H1 (cell line): Measurements from ENCODE around the gene CCL7. TPM values are rescaled to one million over a fixed set of nuclear protein-coding genes. Genes with fewer than 3 reads are reported as not detected.

Source experiments
- NANOG ChIP-seq: IDR thresholded peaks from 2 replicates; pipeline ENCODE4 v1.6.1; 2011; ENCODE audit warnings: low read length, low read depth, mild to moderate bottlenecking, inconsistent platforms; ENCODE audit not compliant: insufficient read depth, poor library complexity, severe bottlenecking
- TCF12 ChIP-seq: IDR thresholded peaks from 2 replicates; pipeline ENCODE4 v1.6.1; 2011; ENCODE audit warnings: low read depth, mild to moderate bottlenecking, low read length
- polyA plus RNA-seq, 7 experiments: library from polyadenylated mRNA; depleted of rRNA in 3 of 7; stranded (reverse) in 5 of 7; unstranded in 2 of 7; fragments of >200 nt in 5 of 7; fragments of 200-250 nt in 2 of 7; gene quantifications; 1 replicate in 5 of 7; 2 replicates in 1 of 7; 4 replicates in 1 of 7; pipeline versions ENCODE4 v1.2.1 to v1.2.3, GENCODE V29; 2011 to 2013; ENCODE audit warnings: missing spikeins in 2 of 7, mixed read lengths in 2 of 7
- total RNA-seq: library from RNA; stranded (reverse); fragmentation: NEBNext Ultra II Directional; extraction: Animal tissue kit (Norgen Biotek cat#: 25700); gene quantifications from 2 replicates; pipeline ENCODE4 v1.2.1, GENCODE V29; 2021

The CCL7 gene
- total and polyA plus RNA-seq, 2 of the 8 experiments (the other 6 are each of a cell fraction or from before 2014, with no cell fraction given), result not detected

DNA sequence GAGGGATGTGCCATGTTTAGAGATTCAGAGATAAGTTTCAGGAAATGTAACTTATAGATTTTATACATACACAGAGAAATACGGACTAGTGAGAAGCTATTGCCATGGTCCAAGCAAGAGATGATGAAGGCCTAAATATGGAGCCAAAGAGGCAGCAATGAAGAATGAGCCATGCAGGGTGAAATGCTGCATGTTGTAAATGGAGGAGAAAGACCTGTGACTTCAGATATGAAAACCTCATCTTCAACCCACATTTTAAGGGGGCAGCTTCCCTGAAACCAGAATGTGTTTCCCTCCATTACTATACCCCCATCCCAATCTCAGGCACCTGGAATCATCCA is 12.1 kb upstream of the CCL7 start (continued):
- no peak for TF ChIP-seq TCF12
- TF ChIP-seq NANOG, result no peak
